ENCODE data around the gene CFAP410. TPM values are rescaled to one million over a fixed set of nuclear protein-coding genes. Genes with fewer than 3 reads are reported as not detected.

CFAP410 gene
- total and polyA plus RNA-seq, 2 of the 4 experiments (the other 2 are of a cell fraction): 3.8 to 10.3 TPM

GRCh38 chr21:44370027-44370735 is 31.0 kb upstream of the CFAP410 start:
- H2AFZ ChIP-seq (replicated peaks; ENCODE audit: low read length, poor library complexity): peak overlapping the region; percentile 33
- in situ Hi-C loops (cut with MboI; ENCODE audit: low sequenced_read_pairs) (no loop called here), dilution Hi-C loops (cut with HindIII; ENCODE audit: low sequenced_read_pairs, unreplicated experiment) (no loop called here), intact Hi-C loops (cut with micrococcal nuclease) (no loop called here)
- H4K91ac ChIP-seq (ENCODE audit: insufficient read depth, low read depth, low read length): no peak overlapping the region
- H3K9me1 ChIP-seq (ENCODE audit: insufficient read depth, low read length): no peaks in the 10 kb centered on the region
- ATAC-seq (ENCODE audit: low read depth) (no peak; the same call in 1 of the 2 replicates), DNase-seq (peak; percentile 7)
- H2AK9ac ChIP-seq (replicated peaks; ENCODE audit: low read depth, low read length, poor library complexity): no peak overlapping the region
- H2BK5ac ChIP-seq (ENCODE audit: low read depth, low read length, poor library complexity, severe bottlenecking): no peak overlapping the region
- H2BK15ac ChIP-seq (ENCODE audit: low read depth, low read length): no peak overlapping the region
- peaks cover 7% of the 10 kb centered on the region for H3K9me3 ChIP-seq (ENCODE audit: control insufficient read depth, insufficient read depth, low read length)
- no peak overlapping the region for H2BK20ac ChIP-seq (ENCODE audit: low read depth, low read length)
- H3K4me3 ChIP-seq (ENCODE audit: insufficient read depth, low read depth, low read length): no peak overlapping the region
- H4K5ac ChIP-seq (ENCODE audit: low read depth, low read length): no peak overlapping the region
- peaks cover 3% of the 10 kb centered on the region; the same call in 1 of the 2 replicates for H3K27me3 ChIP-seq (ENCODE audit: control insufficient read depth, insufficient read depth, low read length)
- H2AK5ac ChIP-seq (ENCODE audit: low read depth, low read length): no peak overlapping the region
- H3K14ac ChIP-seq (replicated peaks; ENCODE audit: low read depth, low read length): no peak overlapping the region
- no peaks in the 10 kb centered on the region for H4K20me1 ChIP-seq (ENCODE audit: insufficient read depth, low read length)
- no TSS peak for BruUV-seq (replicated peaks)
- 42% methylated on average over 17 of the region's 29 CpGs; no CpG with 5 or more reads in 1 of the 2 experiments for WGBS, 2 experiments (ENCODE audit: extremely low coverage in 2 of 2, insufficient read length in 1 of 2)
- H4K8ac ChIP-seq (ENCODE audit: low read depth in 2 of 2, low read length in 2 of 2): no peak overlapping the region
- H3K9ac ChIP-seq (ENCODE audit: low read depth, low read length): no peak overlapping the region
- no peak overlapping the region for H3K4me2 ChIP-seq (ENCODE audit: low read depth, low read length)
- ChIA-PET POLR2A (ENCODE audit: unreplicated experiment) (no interaction called here), CTCF (no interaction called here)
- TF ChIP-seq RAD21 (IDR thresholded peaks at IDR 0.05; ENCODE audit: low read length) (no peak), MAZ (IDR thresholded peaks at IDR 0.05; ENCODE audit: borderline replicate concordance, low read depth, low read length) (no peak), ELK1 (IDR thresholded peaks at IDR 0.05; ENCODE audit: borderline replicate concordance, low read depth, low read length) (no peak), BHLHE40 (IDR thresholded peaks at IDR 0.05; ENCODE audit: low read depth, low read length) (no peak), CHD1 (IDR thresholded peaks at IDR 0.05; ENCODE audit: low read depth, low read length) (no peak), CEBPB (IDR thresholded peaks at IDR 0.05; ENCODE audit: low read depth, low read length) (no peak), SMC3 (IDR thresholded peaks at IDR 0.05; ENCODE audit: low read depth, low read length) (no peak), MXI1 (IDR thresholded peaks at IDR 0.05; ENCODE audit: borderline replicate concordance, low read depth, low read length) (no peak), NFE2L2 (IDR thresholded peaks at IDR 0.05; ENCODE audit: low read depth, low read length) (no peak), FOS (IDR thresholded peaks at IDR 0.05; ENCODE audit: low read depth, low read length) (no peak), USF2 (IDR thresholded peaks at IDR 0.05; ENCODE audit: low read depth, low read length) (no peak), CTCF (conservative IDR thresholded peaks at IDR 0.05; ENCODE audit: low read depth, low read length) (no peak)
- no peaks in the 10 kb centered on the region for H3K79me1 ChIP-seq (ENCODE audit: low read depth in 1 of 2, low read length in 2 of 2)
- H3K4ac ChIP-seq (ENCODE audit: low read depth, low read length): no peak overlapping the region
- no peak overlapping the region for H3K18ac ChIP-seq (ENCODE audit: low read depth, low read length)
- no peak overlapping the region for H2BK120ac ChIP-seq (ENCODE audit: low read depth, low read length)
- no peak overlapping the region for H3K27ac ChIP-seq (ENCODE audit: insufficient read depth, low read length)
- no peak overlapping the region for H3K56ac ChIP-seq (ENCODE audit: extremely low read depth, insufficient read depth, low read length)
- no peak overlapping the region for H3K23ac ChIP-seq (ENCODE audit: low read depth, low read length)
- no peaks in the 10 kb centered on the region for H3K36me3 ChIP-seq (ENCODE audit: control insufficient read depth, insufficient read depth, low read length)
- no peaks in the 10 kb centered on the region for H3K4me1 ChIP-seq (ENCODE audit: control insufficient read depth, insufficient read depth, low read length)
